ENCODE measurements around the gene SLC7A5.

The SLC7A5 gene

DNA sequence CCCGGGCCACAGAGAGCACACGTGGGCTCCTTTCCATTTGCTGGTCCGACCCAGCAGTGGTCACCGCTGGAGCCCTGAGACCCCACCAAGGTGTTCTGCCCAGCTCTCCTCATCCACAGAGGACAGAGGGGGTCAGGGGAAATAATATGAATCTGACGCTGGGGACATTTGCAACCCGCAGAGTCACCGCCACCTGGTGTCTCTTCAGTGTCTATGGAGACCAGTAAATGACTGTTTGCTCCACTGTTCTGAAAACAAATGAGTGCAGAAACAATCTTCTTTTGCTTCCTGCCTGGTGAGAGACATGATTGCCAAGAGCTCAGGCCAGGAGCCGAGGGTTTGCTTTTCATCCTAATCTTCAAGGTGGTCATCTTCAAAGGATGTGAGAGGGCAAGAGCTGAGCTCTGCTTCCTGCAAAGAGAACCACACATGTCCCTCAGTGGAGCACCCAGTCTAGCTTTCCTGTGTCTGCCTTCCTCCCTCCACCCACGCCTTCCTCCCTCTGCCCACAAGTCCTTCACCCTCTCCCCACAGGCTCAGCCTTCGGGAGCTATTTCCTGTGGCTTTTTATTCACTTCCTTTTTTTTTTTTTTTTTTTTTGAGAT lies 88.8 kb downstream of the SLC7A5 start:
- peak; percentile 74 for DNase-seq (ENCODE audit: low read depth)
- TF ChIP-seq, protein P1, sequence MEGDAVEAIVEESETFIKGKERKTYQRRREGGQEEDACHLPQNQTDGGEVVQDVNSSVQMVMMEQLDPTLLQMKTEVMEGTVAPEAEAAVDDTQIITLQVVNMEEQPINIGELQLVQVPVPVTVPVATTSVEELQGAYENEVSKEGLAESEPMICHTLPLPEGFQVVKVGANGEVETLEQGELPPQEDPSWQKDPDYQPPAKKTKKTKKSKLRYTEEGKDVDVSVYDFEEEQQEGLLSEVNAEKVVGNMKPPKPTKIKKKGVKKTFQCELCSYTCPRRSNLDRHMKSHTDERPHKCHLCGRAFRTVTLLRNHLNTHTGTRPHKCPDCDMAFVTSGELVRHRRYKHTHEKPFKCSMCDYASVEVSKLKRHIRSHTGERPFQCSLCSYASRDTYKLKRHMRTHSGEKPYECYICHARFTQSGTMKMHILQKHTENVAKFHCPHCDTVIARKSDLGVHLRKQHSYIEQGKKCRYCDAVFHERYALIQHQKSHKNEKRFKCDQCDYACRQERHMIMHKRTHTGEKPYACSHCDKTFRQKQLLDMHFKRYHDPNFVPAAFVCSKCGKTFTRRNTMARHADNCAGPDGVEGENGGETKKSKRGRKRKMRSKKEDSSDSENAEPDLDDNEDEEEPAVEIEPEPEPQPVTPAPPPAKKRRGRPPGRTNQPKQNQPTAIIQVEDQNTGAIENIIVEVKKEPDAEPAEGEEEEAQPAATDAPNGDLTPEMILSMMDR (IDR thresholded peaks at IDR 0.05; ENCODE audit: low read length, missing control alignments): no peak

More for the DNA sequence above, 88.8 kb downstream of the SLC7A5 start:
- H3K4me3 ChIP-seq (replicated peaks; ENCODE audit: low read depth, low read length): no peak overlapping the region

Data from fibroblast of pulmonary artery (primary cell).